ENCODE results near the gene CHRNB4. TPM values are rescaled to one million over a fixed set of nuclear protein-coding genes. Genes with fewer than 3 reads are reported as not detected.

Gene CHRNB4
- total RNA-seq, 1 experiment from 2014 or later, result 0.13 TPM

DNA sequence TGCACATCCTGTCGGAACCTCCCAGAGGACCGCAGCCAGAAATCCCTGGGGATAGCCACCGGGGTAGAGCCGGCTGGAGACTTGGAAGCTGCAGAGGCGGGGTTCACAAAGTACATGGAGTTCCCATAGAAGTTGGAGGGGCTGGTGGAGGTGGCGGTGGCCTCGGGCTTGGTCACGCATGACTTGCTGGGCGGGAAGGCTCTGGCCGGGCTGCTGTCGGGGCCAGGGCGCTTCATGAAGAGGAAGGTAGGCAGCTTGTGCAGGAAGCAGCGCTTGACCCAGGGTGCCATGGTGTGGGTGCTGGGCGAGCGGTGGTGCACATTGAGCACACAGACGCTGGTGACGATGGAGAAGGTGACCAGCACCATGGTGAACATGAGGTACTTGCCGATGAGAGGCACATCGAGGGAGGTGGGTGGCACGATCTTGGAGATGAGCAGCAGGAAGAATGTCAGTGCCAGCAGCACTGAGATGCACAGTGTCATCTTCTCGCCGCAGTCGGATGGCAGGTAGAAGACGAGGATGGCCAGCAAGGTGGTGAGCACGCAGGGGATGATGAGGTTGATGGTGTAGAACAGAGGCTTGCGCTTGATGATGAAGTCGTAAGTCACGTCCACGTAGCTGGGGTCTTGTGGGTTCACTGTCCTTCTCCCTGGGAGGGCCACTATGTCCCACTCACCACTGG is 11.8 kb downstream of the CHRNB4 start:
- no peak for DNase-seq
- POLR2A ChIA-PET (ENCODE audit: unreplicated experiment), result interaction anchor here (0.5 kb wide), 1 partner anchor 1921 kb away, joined by 3 read pairs; no protein-coding TSS in a partner anchor
- no peaks in the 10 kb centered on the region for H3K4me1 ChIP-seq (replicated peaks; ENCODE audit: insufficient read depth)
- H3K27ac ChIP-seq, result no peak overlapping the region
- no peak for TF ChIP-seq EZH2 (IDR thresholded peaks at IDR 0.05; ENCODE audit: low read depth)
- TF ChIP-seq, protein P1, sequence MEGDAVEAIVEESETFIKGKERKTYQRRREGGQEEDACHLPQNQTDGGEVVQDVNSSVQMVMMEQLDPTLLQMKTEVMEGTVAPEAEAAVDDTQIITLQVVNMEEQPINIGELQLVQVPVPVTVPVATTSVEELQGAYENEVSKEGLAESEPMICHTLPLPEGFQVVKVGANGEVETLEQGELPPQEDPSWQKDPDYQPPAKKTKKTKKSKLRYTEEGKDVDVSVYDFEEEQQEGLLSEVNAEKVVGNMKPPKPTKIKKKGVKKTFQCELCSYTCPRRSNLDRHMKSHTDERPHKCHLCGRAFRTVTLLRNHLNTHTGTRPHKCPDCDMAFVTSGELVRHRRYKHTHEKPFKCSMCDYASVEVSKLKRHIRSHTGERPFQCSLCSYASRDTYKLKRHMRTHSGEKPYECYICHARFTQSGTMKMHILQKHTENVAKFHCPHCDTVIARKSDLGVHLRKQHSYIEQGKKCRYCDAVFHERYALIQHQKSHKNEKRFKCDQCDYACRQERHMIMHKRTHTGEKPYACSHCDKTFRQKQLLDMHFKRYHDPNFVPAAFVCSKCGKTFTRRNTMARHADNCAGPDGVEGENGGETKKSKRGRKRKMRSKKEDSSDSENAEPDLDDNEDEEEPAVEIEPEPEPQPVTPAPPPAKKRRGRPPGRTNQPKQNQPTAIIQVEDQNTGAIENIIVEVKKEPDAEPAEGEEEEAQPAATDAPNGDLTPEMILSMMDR (conservative IDR thresholded peaks at IDR 0.05), result no peak
- H3K9me2 ChIP-seq (ENCODE audit: insufficient read depth), result no peaks in the 10 kb centered on the region
- H3K79me2 ChIP-seq (ENCODE audit: low read depth), result no peaks in the 10 kb centered on the region
- H3K4me3 ChIP-seq, result no peak overlapping the region
- no peak overlapping the region for H3K4me2 ChIP-seq
- no peaks in the 10 kb centered on the region for H4K20me1 ChIP-seq (ENCODE audit: insufficient read depth)
- no peak overlapping the region for H2AFZ ChIP-seq
- intact Hi-C loops (cut with micrococcal nuclease; ENCODE audit: unreplicated experiment), result no loop called here
- CTCF ChIA-PET, result no interaction called here
- peaks cover 58% of the 10 kb centered on the region for H3K27me3 ChIP-seq (ENCODE audit: insufficient read depth, low read depth)
- H3F3A ChIP-seq (ENCODE audit: insufficient read depth, low read depth), result no peaks in the 10 kb centered on the region
- BruUV-seq (replicated peaks), result no TSS peak
- H3K9me3 ChIP-seq (ENCODE audit: insufficient read depth, low read depth), result no peaks in the 10 kb centered on the region
- H3K36me3 ChIP-seq (ENCODE audit: low read depth), result no peaks in the 10 kb centered on the region

DNA sequence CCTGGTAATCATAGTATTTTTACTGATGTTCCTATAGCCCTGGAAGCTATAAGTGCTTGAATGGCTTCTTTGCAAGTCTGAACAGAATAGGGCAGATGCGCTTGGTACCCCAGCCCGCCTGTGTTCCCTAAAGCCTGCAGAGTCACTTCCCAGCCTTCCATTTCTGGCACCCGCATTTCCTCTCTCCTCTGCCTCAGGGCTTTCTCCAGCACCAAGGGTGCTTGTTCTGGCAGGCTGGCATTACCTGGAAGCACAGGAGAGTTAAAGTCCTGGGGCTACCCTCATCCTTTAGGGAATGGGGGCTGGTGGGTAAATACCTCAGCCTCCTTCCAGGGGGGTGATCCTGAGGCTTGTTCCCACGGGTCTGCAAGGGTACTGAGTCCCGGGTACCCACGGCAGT is 12.8 kb downstream of the CHRNB4 start:
- H3K9me3 ChIP-seq (ENCODE audit: insufficient read depth, low read depth), result no peaks in the 10 kb centered on the region
- no peaks in the 10 kb centered on the region for H3K4me1 ChIP-seq (replicated peaks; ENCODE audit: insufficient read depth)
- H2AFZ ChIP-seq, result no peak overlapping the region
- CTCF ChIA-PET, result no interaction called here
- TF ChIP-seq, protein P1 (conservative IDR thresholded peaks at IDR 0.05), result no peak
- no peak for TF ChIP-seq EZH2 (IDR thresholded peaks at IDR 0.05; ENCODE audit: low read depth)
- H4K20me1 ChIP-seq (ENCODE audit: insufficient read depth), result no peaks in the 10 kb centered on the region
- H3K36me3 ChIP-seq (ENCODE audit: low read depth), result no peaks in the 10 kb centered on the region
- H3F3A ChIP-seq (ENCODE audit: insufficient read depth, low read depth), result no peaks in the 10 kb centered on the region
- no peak for DNase-seq
- POLR2A ChIA-PET (ENCODE audit: unreplicated experiment), result no interaction called here
- BruUV-seq (replicated peaks), result no TSS peak
- H3K27ac ChIP-seq, result no peak overlapping the region
- H3K4me3 ChIP-seq, result no peak overlapping the region
- H3K79me2 ChIP-seq (ENCODE audit: low read depth), result no peaks in the 10 kb centered on the region
- intact Hi-C loops (cut with micrococcal nuclease; ENCODE audit: unreplicated experiment), result no loop called here
- H3K4me2 ChIP-seq, result no peak overlapping the region
- no peaks in the 10 kb centered on the region for H3K9me2 ChIP-seq (ENCODE audit: insufficient read depth)
- H3K27me3 ChIP-seq (ENCODE audit: insufficient read depth, low read depth), result peaks cover 55% of the 10 kb centered on the region

DNA sequence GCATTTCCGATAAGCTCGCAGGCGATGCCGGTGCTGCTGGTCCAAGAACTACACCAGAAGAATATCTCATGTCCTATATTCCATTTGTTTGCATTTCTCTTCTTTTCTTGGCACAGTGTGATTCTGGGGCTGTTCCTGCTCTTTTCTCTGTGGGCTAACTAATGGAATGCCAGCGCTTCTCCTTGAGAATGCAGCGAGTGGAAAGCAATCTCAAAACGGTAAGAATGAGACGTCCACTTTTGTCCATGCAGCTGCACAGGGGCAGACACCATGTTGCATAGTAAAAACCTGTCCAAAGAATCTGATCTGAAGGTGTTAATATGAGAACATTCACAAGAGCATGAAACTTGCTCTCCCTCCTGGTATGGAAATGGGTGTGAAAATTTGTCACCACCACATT is 13.7 kb downstream of the CHRNB4 start:
- no peaks in the 10 kb centered on the region for H3K9me3 ChIP-seq (ENCODE audit: insufficient read depth, low read depth)
- no peaks in the 10 kb centered on the region for H3K36me3 ChIP-seq (ENCODE audit: low read depth)
- no peaks in the 10 kb centered on the region for H3K4me1 ChIP-seq (replicated peaks; ENCODE audit: insufficient read depth)
- POLR2A ChIA-PET (ENCODE audit: unreplicated experiment), result no interaction called here
- BruUV-seq (replicated peaks), result no TSS peak
- no peak overlapping the region for H3K27ac ChIP-seq
- H3F3A ChIP-seq (ENCODE audit: insufficient read depth, low read depth), result no peaks in the 10 kb centered on the region
- TF ChIP-seq EZH2 (IDR thresholded peaks at IDR 0.05; ENCODE audit: low read depth), result no peak
- TF ChIP-seq, protein P1 (conservative IDR thresholded peaks at IDR 0.05), result no peak
- no peaks in the 10 kb centered on the region for H3K9me2 ChIP-seq (ENCODE audit: insufficient read depth)
- no peaks in the 10 kb centered on the region for H4K20me1 ChIP-seq (ENCODE audit: insufficient read depth)
- CTCF ChIA-PET, result no interaction called here
- no peak overlapping the region for H3K4me2 ChIP-seq
- intact Hi-C loops (cut with micrococcal nuclease; ENCODE audit: unreplicated experiment), result no loop called here
- no peaks in the 10 kb centered on the region for H3K79me2 ChIP-seq (ENCODE audit: low read depth)
- H3K27me3 ChIP-seq (ENCODE audit: insufficient read depth, low read depth), result peaks cover 55% of the 10 kb centered on the region
- no peak overlapping the region for H2AFZ ChIP-seq
- H3K4me3 ChIP-seq, result no peak overlapping the region
- no peak for DNase-seq
